Measurements from ENCODE around the gene CABP5.
"Not testable (repeated sequence)": the region's sequence is repeated elsewhere in the genome, so short reads cannot be mapped to it uniquely, and the experiment has no call there.

CABP5 gene

DNA sequence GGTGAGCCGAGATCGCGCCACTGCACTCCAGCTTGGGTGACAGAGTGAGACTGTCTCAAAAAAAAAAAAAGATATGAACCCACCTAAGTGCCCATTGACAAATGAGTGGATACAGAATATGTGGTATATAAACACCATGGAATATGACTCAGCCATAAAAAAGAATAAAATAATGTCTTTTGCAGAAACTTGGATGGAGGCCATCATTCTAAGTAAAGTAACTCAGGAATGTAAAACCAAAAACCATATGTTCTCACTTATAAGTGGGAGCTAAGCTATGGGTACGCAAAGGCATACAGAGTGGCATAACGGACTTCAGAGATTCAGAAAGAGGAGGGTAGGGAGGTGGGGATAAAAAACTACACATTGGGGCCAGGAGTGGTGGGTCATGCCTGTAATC, 37.2 kb upstream of the CABP5 start:
- Histone ChIP-seq H3K27ac (no peak overlapping the region), H3K9me3 (no peaks in the 10 kb centered on the region), H3K27me3 (no peaks in the 10 kb centered on the region), H3K36me3 (no peaks in the 10 kb centered on the region), H3K4me3 (ENCODE audit: low read depth in 1 of 2, low read length in 1 of 2) (no peak overlapping the region), H3K4me1 (ENCODE audit: control insufficient read depth in 1 of 2, insufficient read depth in 1 of 2, low read depth in 1 of 2, low read length in 1 of 2) (no peaks in the 10 kb centered on the region)
- TF ChIP-seq, protein P1, sequence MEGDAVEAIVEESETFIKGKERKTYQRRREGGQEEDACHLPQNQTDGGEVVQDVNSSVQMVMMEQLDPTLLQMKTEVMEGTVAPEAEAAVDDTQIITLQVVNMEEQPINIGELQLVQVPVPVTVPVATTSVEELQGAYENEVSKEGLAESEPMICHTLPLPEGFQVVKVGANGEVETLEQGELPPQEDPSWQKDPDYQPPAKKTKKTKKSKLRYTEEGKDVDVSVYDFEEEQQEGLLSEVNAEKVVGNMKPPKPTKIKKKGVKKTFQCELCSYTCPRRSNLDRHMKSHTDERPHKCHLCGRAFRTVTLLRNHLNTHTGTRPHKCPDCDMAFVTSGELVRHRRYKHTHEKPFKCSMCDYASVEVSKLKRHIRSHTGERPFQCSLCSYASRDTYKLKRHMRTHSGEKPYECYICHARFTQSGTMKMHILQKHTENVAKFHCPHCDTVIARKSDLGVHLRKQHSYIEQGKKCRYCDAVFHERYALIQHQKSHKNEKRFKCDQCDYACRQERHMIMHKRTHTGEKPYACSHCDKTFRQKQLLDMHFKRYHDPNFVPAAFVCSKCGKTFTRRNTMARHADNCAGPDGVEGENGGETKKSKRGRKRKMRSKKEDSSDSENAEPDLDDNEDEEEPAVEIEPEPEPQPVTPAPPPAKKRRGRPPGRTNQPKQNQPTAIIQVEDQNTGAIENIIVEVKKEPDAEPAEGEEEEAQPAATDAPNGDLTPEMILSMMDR (IDR thresholded peaks at IDR 0.05): no peak

DNA sequence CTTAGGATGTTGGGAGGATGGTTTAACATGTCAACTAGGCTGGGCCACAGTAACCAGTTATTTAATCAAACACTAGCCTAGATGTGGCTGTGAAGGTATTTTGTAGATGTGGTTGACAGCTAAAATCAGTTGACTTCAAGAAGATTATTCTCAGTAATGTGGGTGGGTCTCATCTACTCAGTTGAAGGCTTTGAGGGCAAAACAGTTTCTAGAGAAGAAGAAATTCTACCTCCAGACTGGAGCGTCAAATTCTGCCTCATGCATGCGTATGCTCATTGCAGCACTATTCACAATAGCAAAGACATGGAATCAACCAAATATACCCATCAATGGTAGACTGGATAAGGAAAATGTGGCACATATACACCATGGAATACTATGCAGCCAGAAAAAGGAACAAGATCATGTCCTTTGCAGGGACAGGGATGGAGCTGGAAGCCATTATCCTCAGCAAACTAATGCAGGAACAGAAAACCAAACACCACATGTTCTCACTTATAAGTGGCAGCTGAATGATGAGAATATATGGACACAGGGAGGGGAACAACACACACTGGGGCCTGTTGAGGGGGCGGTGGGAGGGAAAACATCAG, 26.4 kb upstream of the CABP5 start:
- not testable (repeated sequence) for H3K27ac ChIP-seq; H3K4me1 ChIP-seq (ENCODE audit: control insufficient read depth in 1 of 2, insufficient read depth in 1 of 2, low read depth in 1 of 2, low read length in 1 of 2); H3K36me3 ChIP-seq; H3K9me3 ChIP-seq; H3K27me3 ChIP-seq; H3K4me3 ChIP-seq (ENCODE audit: low read depth in 1 of 2, low read length in 1 of 2)

DNA sequence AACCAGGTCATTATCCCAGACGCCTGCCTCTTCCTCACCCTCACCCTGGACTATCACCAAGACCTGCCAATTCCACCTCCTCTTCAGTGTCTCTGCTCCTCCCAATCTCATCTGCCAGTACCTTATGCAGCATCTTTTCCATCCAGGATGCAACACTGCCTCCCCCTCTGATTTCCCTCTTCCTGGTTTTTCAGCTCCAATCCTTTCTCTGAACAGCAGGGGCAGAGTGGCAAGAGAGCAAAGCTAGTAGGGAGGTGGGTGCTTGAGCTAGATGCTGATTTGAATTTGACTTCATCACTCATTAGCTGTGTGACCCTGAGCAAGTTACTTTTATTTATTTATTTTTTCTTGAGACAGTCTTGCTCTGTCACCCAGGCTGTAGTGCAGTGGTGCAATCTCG, 25.6 kb upstream of the CABP5 start:
- no peak overlapping the region for H3K27ac ChIP-seq
- H3K4me1 ChIP-seq (ENCODE audit: control insufficient read depth in 1 of 2, insufficient read depth in 1 of 2, low read depth in 1 of 2, low read length in 1 of 2): no peaks in the 10 kb centered on the region
- H3K27me3 ChIP-seq: no peaks in the 10 kb centered on the region
- no peaks in the 10 kb centered on the region for H3K36me3 ChIP-seq
- TF ChIP-seq, protein P1 (IDR thresholded peaks at IDR 0.05): no peak
- H3K4me3 ChIP-seq (ENCODE audit: low read depth in 1 of 2, low read length in 1 of 2): no peak overlapping the region
- no peaks in the 10 kb centered on the region for H3K9me3 ChIP-seq

DNA sequence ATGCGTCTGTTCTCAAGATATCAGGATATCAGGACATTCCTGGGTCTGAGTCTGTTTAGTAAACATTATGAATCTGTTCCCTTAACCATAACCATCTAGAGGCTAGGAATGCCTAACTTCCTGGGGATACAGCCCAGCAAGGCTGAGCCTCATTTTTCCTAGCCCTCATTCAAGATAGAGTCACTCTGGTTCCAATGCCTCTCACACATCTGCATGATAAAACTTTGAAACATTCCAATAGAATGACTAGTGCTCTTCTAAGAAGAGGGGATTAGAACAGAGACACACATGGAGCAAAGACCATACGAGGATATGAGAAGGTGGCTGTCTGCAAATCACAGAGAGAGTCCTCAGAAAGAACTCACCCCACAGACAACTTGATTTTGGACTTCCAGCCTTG, 20.6 kb upstream of the CABP5 start:
- TF ChIP-seq, protein P1 (IDR thresholded peaks at IDR 0.05): no peak
- Histone ChIP-seq H3K4me1 (ENCODE audit: control insufficient read depth in 1 of 2, insufficient read depth in 1 of 2, low read depth in 1 of 2, low read length in 1 of 2) (no peaks in the 10 kb centered on the region), H3K9me3 (no peaks in the 10 kb centered on the region)

DNA sequence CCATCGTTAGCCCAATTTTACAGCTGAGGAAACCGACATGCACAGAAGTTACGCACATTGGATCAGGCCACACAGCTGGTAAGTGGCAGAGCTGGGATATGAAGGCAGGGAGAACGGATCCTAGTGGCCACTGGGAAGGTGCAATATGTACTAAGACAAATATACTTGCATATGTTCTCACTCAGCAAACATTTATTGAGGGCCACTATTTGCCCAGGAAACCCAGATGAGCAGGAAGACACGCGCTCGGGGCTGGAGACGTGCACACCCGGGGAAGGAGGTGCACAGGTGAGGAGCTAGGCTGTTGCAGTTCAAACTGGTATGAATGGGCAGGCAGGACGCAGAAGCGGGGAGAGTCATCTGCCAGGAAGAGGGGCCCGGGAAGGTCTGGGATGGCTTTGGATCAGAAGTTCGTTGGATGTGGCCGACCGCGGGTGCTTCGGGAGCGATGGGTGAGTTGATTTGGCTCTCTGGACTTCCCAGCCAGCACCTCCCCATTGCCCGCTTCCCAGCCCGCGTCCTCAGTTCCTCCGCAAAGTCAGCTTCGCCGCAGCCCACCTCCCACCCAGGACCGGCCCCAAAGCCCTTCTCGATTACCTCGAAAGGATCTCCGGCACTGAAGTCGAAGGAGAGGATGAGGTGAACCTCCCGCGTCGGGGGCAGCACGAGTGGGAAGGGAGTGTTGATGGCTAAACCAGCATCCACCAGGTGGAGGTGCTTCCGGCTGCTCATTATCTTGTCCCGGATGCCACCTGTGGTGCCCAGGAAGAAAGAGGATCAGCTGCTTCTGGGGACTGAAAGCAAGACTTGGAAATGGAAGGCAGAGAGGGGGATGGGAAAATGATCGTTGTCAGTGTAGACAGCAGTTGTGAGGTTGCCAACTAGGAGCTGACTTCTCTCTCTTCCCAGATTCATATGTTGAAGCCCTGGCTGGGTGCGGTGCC, 17.8 kb upstream of the CABP5 start:
- TF ChIP-seq, protein P1 (IDR thresholded peaks at IDR 0.05): no peak
- H3K9me3 ChIP-seq: no peaks in the 10 kb centered on the region
- peaks cover 28% of the 10 kb centered on the region for H3K27me3 ChIP-seq
- no peak overlapping the region for H3K27ac ChIP-seq
- H3K36me3 ChIP-seq: no peaks in the 10 kb centered on the region
- no peaks in the 10 kb centered on the region for H3K4me1 ChIP-seq (ENCODE audit: control insufficient read depth in 1 of 2, insufficient read depth in 1 of 2, low read depth in 1 of 2, low read length in 1 of 2)
- no peak overlapping the region for H3K4me3 ChIP-seq (ENCODE audit: low read depth in 1 of 2, low read length in 1 of 2)

More for the DNA sequence above, 20.6 kb upstream of the CABP5 start:
- Histone ChIP-seq H3K4me3 (ENCODE audit: low read depth in 1 of 2, low read length in 1 of 2) (no peak overlapping the region), H3K27ac (no peak overlapping the region), H3K36me3 (no peaks in the 10 kb centered on the region), H3K27me3 (peaks cover 28% of the 10 kb centered on the region)

DNA sequence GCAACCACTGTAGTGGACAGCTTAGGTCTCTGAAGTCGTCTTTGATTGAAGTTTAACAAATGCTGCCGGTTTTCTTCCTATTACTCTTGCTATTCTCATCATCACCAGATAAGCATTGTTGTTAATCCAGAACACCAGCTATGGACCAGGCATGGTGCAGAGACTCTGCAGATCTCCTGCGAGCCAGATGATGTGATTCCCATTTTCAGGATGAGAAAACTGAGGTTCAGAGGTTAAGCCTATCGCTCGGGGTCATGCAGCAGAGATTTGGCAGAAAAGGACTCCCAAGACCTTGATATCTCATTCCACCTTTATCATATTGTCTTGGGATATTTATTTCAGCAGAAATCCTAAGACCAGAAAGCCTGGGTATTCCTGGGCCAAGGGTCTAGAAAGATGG, 16.5 kb upstream of the CABP5 start:
- Histone ChIP-seq H3K27me3 (peaks cover 28% of the 10 kb centered on the region), H3K4me1 (ENCODE audit: control insufficient read depth in 1 of 2, insufficient read depth in 1 of 2, low read depth in 1 of 2, low read length in 1 of 2) (no peaks in the 10 kb centered on the region), H3K4me3 (ENCODE audit: low read depth in 1 of 2, low read length in 1 of 2) (no peak overlapping the region), H3K9me3 (no peaks in the 10 kb centered on the region), H3K36me3 (no peaks in the 10 kb centered on the region), H3K27ac (no peak overlapping the region)
- TF ChIP-seq, protein P1 (IDR thresholded peaks at IDR 0.05): no peak
